GM18526 (cell line): Measurements from ENCODE around the gene HTD2.
A peak's percentile ranks its signal among the peaks of the same experiment; 100 is the strongest.

Experiments
- POLR2A ChIP-seq: IDR thresholded peaks from 3 replicates; pipeline ENCODE4 v1.6.1; 2011; ENCODE audit not compliant: insufficient read length; ENCODE audit errors: extremely low read depth

The HTD2 gene

GRCh38 chr3:58305882-58306711, at the start of gene HTD2, which contains the start of gene RPP14:
HTD2 (plus strand) TSS chr3:58306520; CDS start chr3:58317614, 11,094 bp downstream.
RPP14 (plus strand) TSS chr3:58306245; CDS start chr3:58310330, 4,085 bp downstream.
- TF ChIP-seq POLR2A, result peak; percentile 82

- no peak for TF ChIP-seq POLR2A
These were observed 47.8 kb upstream of the HTD2 start for GRCh38 chr3:58258392-58259055.

GRCh38 chr3:58260261-58260731, 46.0 kb upstream of the HTD2 start:
- TF ChIP-seq POLR2A, result no peak

GRCh38 chr3:58260733-58261132, 45.6 kb upstream of the HTD2 start:
- TF ChIP-seq POLR2A, result no peak

GRCh38 chr3:58261954-58262666, 44.2 kb upstream of the HTD2 start:
- TF ChIP-seq POLR2A, result no peak

DNA sequence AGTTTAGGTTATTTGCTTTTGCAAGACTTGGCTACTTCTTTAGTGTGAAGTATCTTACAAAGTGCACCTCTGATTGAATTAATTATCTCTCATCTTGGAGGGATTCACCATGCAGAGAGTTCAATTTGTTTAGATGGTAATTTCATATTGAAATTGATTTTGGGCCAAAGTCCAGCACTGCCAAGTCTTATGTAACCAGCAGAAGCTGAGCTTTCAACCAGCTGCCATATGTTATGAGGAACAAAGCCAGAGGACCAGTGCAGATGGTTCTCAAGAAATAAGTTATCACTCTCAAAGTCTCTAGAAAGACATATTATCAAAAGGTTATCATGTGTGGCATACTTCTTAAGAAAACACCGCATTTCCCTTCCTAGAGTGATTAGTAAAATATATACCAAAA, 39.7 kb upstream of the HTD2 start:
- TF ChIP-seq POLR2A, result no peak

- no peak for TF ChIP-seq POLR2A
These were observed 37.0 kb upstream of the HTD2 start for GRCh38 chr3:58269356-58269755.

GRCh38 chr3:58270485-58270884, 35.8 kb upstream of the HTD2 start:
- TF ChIP-seq POLR2A, result no peak

- no peak for TF ChIP-seq POLR2A
These were observed 34.3 kb upstream of the HTD2 start for GRCh38 chr3:58271901-58272501.

GRCh38 chr3:58272891-58273290, 33.4 kb upstream of the HTD2 start:
- no peak for TF ChIP-seq POLR2A

GRCh38 chr3:58274027-58274614, 32.2 kb upstream of the HTD2 start:
- TF ChIP-seq POLR2A, result no peak

DNA sequence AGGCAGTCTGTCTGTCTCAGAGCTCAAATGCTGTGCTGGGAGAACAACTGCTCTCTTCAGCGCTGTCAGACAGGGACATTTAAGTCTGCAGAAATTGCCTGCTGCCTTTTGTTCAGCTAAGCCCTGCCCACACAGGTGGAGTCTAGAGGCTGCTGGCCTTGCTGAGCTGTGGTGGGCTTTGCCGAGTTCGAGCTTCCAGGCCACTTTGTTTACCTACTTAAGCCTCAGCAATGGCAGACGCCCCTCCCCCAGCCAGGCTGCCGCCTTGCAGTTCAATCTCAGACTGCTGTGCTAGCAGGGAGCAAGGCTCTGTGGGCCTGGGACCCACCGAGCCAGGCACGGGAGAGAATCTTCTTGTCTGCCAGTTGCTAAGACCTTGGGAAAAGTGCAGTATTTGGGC, 25.3 kb upstream of the HTD2 start:
- no peak for TF ChIP-seq POLR2A

DNA sequence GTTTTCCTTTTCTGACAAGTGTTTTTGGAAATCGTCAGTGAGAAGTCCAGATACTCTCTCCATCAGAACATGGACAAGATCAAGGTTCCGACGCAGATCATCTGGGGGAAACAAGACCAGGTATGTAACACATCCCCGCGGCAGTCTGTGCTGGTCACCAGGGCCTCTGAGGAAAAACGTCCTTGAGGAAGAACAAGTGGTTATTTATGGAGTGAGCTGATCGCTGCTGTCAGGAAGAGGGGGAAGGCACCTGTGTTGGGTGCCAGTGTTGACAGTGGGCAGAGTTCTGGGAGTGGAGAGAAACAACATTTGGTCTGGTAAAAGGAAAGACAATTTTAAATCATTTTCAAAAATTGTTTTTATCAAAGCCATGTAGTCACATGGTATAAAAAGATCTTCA, 21.0 kb upstream of the HTD2 start:
- TF ChIP-seq POLR2A, result no peak

DNA sequence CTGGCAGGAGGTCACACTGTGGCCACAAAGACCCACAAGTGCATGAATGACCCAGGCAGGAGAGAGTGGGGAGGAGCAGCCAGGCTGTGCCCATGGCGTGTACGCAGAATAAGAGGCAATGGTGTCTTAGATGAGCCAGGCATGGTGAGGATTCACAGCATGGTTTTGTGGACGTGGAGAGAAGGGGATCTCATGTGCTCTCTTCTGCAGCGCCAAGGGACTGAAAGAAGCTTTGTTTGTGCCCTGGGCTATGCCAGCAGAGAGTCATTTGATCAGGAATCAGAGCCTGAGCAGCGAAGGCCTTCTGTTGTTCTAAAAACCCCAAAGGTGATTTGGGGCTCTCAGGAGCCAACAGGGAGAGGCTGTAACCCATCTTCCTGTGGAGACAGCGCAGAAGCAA, 19.0 kb upstream of the HTD2 start:
- TF ChIP-seq POLR2A, result no peak
